Measurements from ENCODE around the gene CREB3L2.

Gene CREB3L2

GRCh38 chr7:137951700-137952425, 50.0 kb downstream of the CREB3L2 start:
- DNase-seq (ENCODE audit: low spot score) = no peak

GRCh38 chr7:137950967-137951366, 50.9 kb downstream of the CREB3L2 start:
- DNase-seq (ENCODE audit: low spot score) = no peak

- DNase-seq (ENCODE audit: low spot score) = no peak
Observed at GRCh38 chr7:137950263-137950621, 51.6 kb downstream of the CREB3L2 start.

- no peak for DNase-seq (ENCODE audit: low spot score)
Observed at GRCh38 chr7:137949416-137950262, 52.2 kb downstream of the CREB3L2 start.

- no peak for DNase-seq (ENCODE audit: low spot score)
Observed at GRCh38 chr7:137948845-137949330, 53.0 kb downstream of the CREB3L2 start.

DNA sequence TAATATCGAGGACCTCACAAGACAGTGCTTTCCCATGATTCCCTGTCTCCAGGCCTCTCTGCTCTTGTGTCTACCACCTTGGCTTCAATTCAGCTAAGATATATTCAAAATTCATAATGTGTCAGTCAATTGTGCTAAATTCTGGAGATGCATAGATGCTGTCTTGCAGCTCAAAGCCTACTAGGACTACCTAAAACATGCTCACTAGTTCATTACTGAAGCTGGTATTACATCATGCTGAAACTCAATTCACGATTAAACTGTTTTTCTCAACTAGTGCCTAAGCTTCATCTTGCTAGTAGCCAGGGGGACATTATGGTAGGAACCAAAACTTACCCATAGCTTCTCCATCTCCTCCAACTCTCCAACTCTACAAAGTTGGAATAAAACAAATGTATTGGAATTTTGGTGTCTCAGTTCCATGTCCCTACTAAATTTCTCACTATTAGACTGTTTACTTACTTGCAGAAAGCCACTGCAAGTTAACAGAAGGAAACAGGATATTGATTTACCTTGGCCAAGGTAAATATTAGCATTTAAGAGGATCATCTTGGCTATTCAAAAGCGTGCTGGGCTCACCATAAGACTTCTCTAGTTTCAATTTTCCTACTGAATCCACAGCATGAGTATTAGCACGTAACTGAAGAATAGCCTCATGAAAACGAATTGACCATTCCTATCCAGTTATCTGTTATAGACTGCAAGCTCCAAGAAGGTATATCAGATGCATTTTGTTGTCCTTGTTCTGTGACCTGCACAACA, 53.6 kb downstream of the CREB3L2 start:
- DNase-seq (ENCODE audit: low spot score) = no peak

GRCh38 chr7:137947046-137947445, 54.8 kb downstream of the CREB3L2 start:
- DNase-seq (ENCODE audit: low spot score) = no peak

GRCh38 chr7:137946011-137946410, 55.9 kb downstream of the CREB3L2 start:
- DNase-seq (ENCODE audit: low spot score) = no peak

DNA sequence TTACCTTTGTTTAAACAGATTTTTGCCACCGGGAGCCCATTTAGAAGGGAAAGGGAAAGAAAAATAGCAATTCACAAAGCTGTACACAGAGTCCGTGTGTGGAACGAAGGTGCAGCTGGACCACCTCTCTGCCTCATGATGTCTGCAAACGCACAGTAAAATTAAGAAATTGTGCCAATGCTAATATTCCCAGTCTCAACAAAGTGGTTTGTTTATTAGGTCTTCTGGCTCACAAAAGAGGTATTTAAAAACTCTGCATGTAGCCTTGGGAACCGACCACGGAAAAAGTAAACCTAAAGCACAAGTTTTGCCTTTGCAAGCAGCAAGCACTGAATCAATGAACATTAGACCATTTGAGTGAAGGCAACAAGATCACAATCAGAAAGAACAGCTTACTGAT, 57.7 kb downstream of the CREB3L2 start:
- no peak for DNase-seq (ENCODE audit: low spot score)

DNA sequence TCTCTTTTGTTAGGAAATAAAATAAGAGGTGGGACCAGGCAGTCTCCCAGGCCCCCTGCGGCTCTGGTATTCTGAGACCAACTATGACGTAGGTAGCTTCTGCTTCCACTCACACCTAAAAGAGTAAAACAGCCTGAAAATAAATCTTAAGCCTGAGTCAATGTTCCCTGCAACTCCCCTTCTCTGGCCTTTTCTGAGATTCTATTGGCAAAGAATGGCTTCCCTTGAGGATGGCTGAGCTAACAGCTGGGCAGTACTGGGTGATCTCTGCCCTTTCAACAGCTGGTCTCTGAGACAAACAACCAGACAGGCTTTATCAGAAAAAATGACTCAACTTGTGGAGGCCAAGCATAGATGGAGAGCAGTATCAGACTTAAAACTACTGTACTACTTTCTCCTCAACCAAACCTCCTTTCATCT, 58.7 kb downstream of the CREB3L2 start:
- no peak for DNase-seq (ENCODE audit: low spot score)

DNA sequence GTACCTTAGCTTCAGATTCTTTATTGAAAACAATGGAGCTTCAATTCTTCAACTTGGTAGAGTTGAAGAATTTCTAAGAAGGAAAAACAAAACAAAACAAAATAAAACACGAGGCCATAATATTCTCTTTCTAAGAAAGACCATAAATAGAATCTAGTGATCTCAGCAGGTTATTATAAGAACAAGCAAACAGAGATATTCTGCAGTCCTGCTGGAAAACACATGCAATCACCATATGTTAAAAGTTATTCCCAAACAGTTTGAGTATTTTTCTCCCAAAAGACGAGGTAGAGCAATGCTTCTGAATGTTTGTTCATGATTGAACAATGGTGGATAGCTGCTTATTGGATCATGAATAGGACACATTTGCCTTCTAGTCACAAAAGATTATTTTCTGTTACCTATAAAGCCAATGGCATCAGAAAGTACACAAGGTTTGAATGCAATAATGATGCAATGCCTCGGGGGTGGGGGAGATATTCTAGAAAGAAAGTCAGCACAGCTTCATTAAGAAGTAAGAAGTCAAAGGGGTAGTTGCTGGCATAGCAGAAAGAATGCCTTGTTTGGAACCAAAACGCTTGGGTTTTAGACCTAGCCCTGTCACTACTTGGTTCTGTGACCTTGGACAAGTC, 59.3 kb downstream of the CREB3L2 start:
- DNase-seq (ENCODE audit: low spot score) = no peak

- no peak for DNase-seq (ENCODE audit: low spot score)
Observed at GRCh38 chr7:137940656-137941518, 61.0 kb downstream of the CREB3L2 start.

DNA sequence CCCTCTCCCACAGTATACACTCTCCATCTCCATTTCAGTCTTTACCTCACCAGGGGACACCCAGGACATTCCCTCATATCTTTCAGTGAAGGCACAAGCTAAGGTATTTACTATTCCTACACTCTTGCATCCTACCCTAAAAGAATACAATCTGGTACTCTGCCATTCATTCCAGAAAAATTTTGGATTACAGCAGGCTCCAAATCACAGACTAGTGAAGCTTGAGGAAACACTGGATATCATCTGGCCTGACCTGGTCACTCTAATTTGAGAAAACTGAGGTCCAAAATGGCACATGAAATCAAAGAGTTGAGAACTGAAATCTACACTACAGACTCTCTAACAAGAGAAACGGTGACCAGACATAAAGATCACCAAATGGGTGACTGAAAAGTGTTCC, 61.7 kb downstream of the CREB3L2 start:
- DNase-seq (ENCODE audit: low spot score) = no peak

GRCh38 chr7:137937202-137937560, 64.7 kb downstream of the CREB3L2 start:
- no peak for DNase-seq (ENCODE audit: low spot score)

DNA sequence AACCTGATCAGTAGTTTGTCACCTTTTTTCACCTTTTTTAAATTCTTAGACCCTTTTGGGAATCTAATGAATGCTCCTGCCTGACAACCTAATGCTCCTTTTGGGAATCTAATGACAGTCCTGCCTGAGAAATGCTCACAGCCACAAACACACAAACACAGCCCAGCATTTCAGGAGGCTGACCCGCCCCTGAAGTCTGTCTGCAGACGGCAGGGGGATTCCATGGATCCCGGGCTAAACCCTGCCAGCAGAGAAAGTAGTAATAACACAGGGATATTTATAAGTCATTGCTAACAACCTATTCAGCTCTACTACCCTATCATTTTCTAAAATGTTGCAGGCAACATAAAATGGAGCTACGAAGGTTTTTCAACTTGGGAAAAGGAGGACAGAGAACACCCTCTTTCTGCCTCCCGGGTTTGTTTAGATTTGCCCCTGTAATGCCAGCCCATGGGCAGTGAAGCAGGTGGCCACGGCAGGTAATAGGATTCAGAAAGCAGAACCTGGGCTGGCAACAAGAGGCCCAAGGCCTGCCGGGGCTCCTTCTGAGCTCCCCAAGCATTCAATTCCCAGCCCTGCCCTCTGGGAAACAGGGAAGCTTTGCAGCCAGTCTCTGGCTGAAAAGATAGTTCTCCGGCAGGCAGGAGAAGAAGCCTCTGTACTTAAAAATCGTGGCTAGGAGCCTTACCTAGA, 65.2 kb downstream of the CREB3L2 start:
- DNase-seq (ENCODE audit: low spot score) = no peak

GRCh38 chr7:137935884-137936508, 65.9 kb downstream of the CREB3L2 start:
- DNase-seq (ENCODE audit: low spot score) = no peak

DNA sequence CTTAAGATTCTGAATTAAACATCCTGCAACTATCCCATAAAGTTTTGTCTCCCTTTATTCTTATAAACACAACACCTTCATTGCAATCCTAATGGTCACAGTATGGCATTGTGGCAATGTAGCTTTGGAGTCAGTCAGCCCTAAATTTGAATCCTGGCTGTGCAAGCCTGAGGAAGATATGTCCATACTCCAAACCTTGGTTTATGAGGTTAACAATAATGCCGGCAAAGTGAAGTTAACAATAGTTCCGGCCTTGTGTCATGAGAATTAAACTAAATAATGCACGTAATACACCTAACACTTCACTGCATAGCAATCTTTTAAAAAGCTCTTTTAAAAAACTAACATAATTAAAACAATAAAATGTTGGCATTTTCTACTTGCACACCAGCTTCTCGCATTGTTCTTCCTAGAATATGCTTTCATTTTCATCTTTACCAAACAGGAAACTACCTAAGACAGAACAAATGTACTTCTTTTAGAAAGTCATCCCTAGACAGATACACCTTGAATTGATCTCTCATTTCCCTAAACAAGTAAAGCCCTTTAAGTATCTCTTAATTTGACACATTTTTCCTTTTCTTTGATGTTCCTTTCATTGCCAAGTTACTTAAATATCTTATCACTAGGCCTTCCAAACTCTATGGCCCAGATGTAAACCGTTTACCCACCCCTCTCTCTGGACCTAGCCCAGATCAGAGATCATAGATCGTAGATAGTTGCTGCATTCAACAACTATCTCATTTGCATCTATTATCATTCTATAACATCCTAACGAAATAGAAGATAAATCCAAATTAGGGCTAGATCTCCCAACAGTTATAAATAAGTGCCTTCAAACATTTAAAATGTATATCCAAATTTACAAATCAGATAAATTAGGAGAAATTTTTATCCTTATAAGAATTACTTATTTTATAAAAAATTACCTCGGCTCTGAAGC, 66.7 kb downstream of the CREB3L2 start:
- no peak for DNase-seq (ENCODE audit: low spot score)

- no peak for DNase-seq (ENCODE audit: low spot score)
Observed at GRCh38 chr7:137934176-137934826, 67.6 kb downstream of the CREB3L2 start.

Measured in D341Med (cell line).